H9 (cell line): Measurements from ENCODE around the gene MYMK. TPM values are rescaled to one million over a fixed set of nuclear protein-coding genes. Genes with fewer than 3 reads are reported as not detected.

Source experiments
- DNase-seq: peaks from one replicate; pipeline ENCODE4 v3.0.0-alpha.2; 2017
- H2AFZ ChIP-seq: one replicate; pipeline ENCODE4 v1.6.1; 2013; ENCODE audit warnings: mild to moderate bottlenecking, low read length, control low read depth, moderate library complexity
- H2AK5ac ChIP-seq: 2 replicates; pipeline ENCODE4 v1.6.1; 2013; ENCODE audit warnings: low read length, control low read depth, mixed read lengths; ENCODE audit not compliant: insufficient read length
- H2BK120ac ChIP-seq: one replicate; pipeline ENCODE4 v1.6.1; 2013; ENCODE audit warnings: low read depth, mild to moderate bottlenecking, low read length, control low read depth, inconsistent platforms; ENCODE audit not compliant: poor library complexity, severe bottlenecking
- H2BK12ac ChIP-seq: 2 replicates; pipeline ENCODE4 v1.6.1; 2013; ENCODE audit warnings: low read length, control low read depth, mixed read lengths, low read depth; ENCODE audit not compliant: insufficient read length
- H2BK15ac ChIP-seq: 2 replicates; pipeline ENCODE4 v1.6.1; 2013; ENCODE audit warnings: low read depth, low read length, control low read depth
- H2BK20ac ChIP-seq: one replicate; pipeline ENCODE4 v1.6.1; 2013; ENCODE audit warnings: low read depth, mild to moderate bottlenecking, low read length, control low read depth, inconsistent platforms; ENCODE audit not compliant: poor library complexity, severe bottlenecking
- H2BK5ac ChIP-seq: 2 replicates; pipeline ENCODE4 v1.6.1; 2013; ENCODE audit warnings: low read length, control low read depth, mixed read lengths; ENCODE audit not compliant: insufficient read length
- H3K14ac ChIP-seq: 2 replicates; pipeline ENCODE4 v1.6.1; 2013; ENCODE audit warnings: low read length, control low read depth; ENCODE audit not compliant: insufficient read depth
- H3K18ac ChIP-seq: 2 replicates; pipeline ENCODE4 v1.6.1; 2013; ENCODE audit warnings: low read depth, mild to moderate bottlenecking, mixed read lengths, low read length, control low read depth; ENCODE audit not compliant: insufficient read length
- H3K23ac ChIP-seq: 2 replicates; pipeline ENCODE4 v1.6.1; 2013; ENCODE audit warnings: low read length, control low read depth, mixed read lengths, low read depth; ENCODE audit not compliant: insufficient read length
- H3K23me2 ChIP-seq: 2 replicates; pipeline ENCODE4 v1.6.1; 2013; ENCODE audit warnings: low read depth, mild to moderate bottlenecking, mixed read lengths, low read length, control low read depth; ENCODE audit not compliant: insufficient read length, poor library complexity, severe bottlenecking
- H3K27ac ChIP-seq: 2 replicates; pipeline ENCODE4 v1.5.1; 2013; ENCODE audit warnings: low read length, control low read depth, mixed read lengths, low read depth; ENCODE audit not compliant: insufficient read length
- H3K27me3 ChIP-seq: 2 replicates; pipeline ENCODE4 v1.6.1; 2013; ENCODE audit warnings: low read length, control low read depth, inconsistent platforms; ENCODE audit not compliant: insufficient read depth
- H3K4ac ChIP-seq: 2 replicates; pipeline ENCODE4 v1.6.1; 2013; ENCODE audit warnings: low read depth, mild to moderate bottlenecking, control low read depth, inconsistent platforms, low read length, moderate library complexity
- H3K4me1 ChIP-seq: 2 replicates; pipeline ENCODE4 v1.6.1; 2013; ENCODE audit warnings: low read length, control low read depth, inconsistent platforms; ENCODE audit not compliant: insufficient read depth
- H3K4me2 ChIP-seq: 2 replicates; pipeline ENCODE4 v1.6.1; 2013; ENCODE audit warnings: low read length, control low read depth, mixed read lengths; ENCODE audit not compliant: insufficient read length, insufficient read depth
- H3K56ac ChIP-seq: 2 replicates; pipeline ENCODE4 v1.6.1; 2013; ENCODE audit warnings: low read depth, mild to moderate bottlenecking, mixed read lengths, low read length, control low read depth; ENCODE audit not compliant: insufficient read length
- H3K79me1 ChIP-seq: 2 replicates; pipeline ENCODE4 v1.6.1; 2013; ENCODE audit warnings: low read depth, mild to moderate bottlenecking, moderate library complexity, low read length, control low read depth, inconsistent platforms; ENCODE audit not compliant: insufficient read depth, poor library complexity, severe bottlenecking
- H3K79me2 ChIP-seq: 2 replicates; pipeline ENCODE4 v1.6.1; 2013; ENCODE audit warnings: low read length, control low read depth, inconsistent platforms; ENCODE audit not compliant: insufficient read depth
- H3K9ac ChIP-seq: 2 replicates; pipeline ENCODE4 v1.6.1; 2013; ENCODE audit warnings: low read length, control low read depth, mixed read lengths; ENCODE audit not compliant: insufficient read length; ENCODE audit errors: extremely low read depth
- H3K9me3 ChIP-seq: one replicate; pipeline ENCODE4 v1.6.1; 2013; ENCODE audit warnings: low read depth, low read length, inconsistent platforms; ENCODE audit not compliant: control insufficient read depth
- H3T11ph ChIP-seq: one replicate; pipeline ENCODE4 v1.6.1; 2013; ENCODE audit warnings: mild to moderate bottlenecking, low read length, control low read depth, inconsistent platforms
- H4K20me1 ChIP-seq: one replicate; pipeline ENCODE4 v1.6.1; 2013; ENCODE audit not compliant: control insufficient read depth, insufficient read length, insufficient read depth
- H4K5ac ChIP-seq: 2 replicates; pipeline ENCODE4 v1.6.1; 2013; ENCODE audit warnings: low read depth, mild to moderate bottlenecking, mixed read lengths, low read length, control low read depth; ENCODE audit not compliant: insufficient read length
- H4K8ac ChIP-seq: replicated peaks from 2 replicates; pipeline ENCODE4 v1.6.1; 2013; ENCODE audit warnings: low read length, control low read depth, mixed read lengths, low read depth; ENCODE audit not compliant: insufficient read length
- H4K91ac ChIP-seq: 2 replicates; pipeline ENCODE4 v1.6.1; 2013; ENCODE audit warnings: low read depth, mild to moderate bottlenecking, moderate library complexity, mixed read lengths, low read length, control low read depth; ENCODE audit not compliant: insufficient read length
- H3K27ac Mint-ChIP-seq, 3 experiments: 2 replicates in 2 of 3; 3 replicates in 1 of 3; pipeline ENCODE4 v1.8.0; 2020 to 2021; ENCODE audit warnings: mixed read lengths in 3 of 3, mild to moderate bottlenecking in 1 of 3, moderate library complexity in 1 of 3
- H3K27me3 Mint-ChIP-seq: 2 replicates; pipeline ENCODE4 v1.8.0; 2021; ENCODE audit warnings: low read depth, mild to moderate bottlenecking, moderate library complexity, mixed read lengths
- H3K36me3 Mint-ChIP-seq, 3 experiments: 2 replicates in 2 of 3; 3 replicates in 1 of 3; pipeline ENCODE4 v1.8.0; 2020 to 2021; ENCODE audit warnings: low read depth in 3 of 3, mixed read lengths in 3 of 3; ENCODE audit not compliant: insufficient read depth in 1 of 3
- H3K4me1 Mint-ChIP-seq, 2 experiments: 2 replicates each; pipeline ENCODE4 v1.8.0; 2020; ENCODE audit warnings: mixed read lengths in 2 of 2
- H3K4me3 Mint-ChIP-seq, 2 experiments: 2 replicates in 1 of 2; 3 replicates in 1 of 2; pipeline ENCODE4 v1.8.0; 2020 to 2021; ENCODE audit warnings: mild to moderate bottlenecking in 2 of 2, mixed read lengths in 2 of 2, moderate library complexity in 1 of 2
- H3K9me3 Mint-ChIP-seq, 2 experiments: 2 replicates in 1 of 2; 3 replicates in 1 of 2; pipeline ENCODE4 v1.8.0; 2020; ENCODE audit warnings: mild to moderate bottlenecking in 2 of 2, mixed read lengths in 2 of 2, moderate library complexity in 1 of 2
- CTCF ChIP-seq: fragments of 200-600 bp; sonication (generic); conservative IDR thresholded peaks from 3 replicates; pipeline ENCODE4 v1.8.0; 2021; ENCODE audit warnings: antibody characterized with exemption, mild to moderate bottlenecking
- WGBS: extraction: QIAGEN DNeasy Blood & Tissue Kit; methylation state at CpG from one replicate; pipeline ENCODE4 v1.1.7; 2013; ENCODE audit warnings: missing lambda C conversion rate, low lambda C conversion rate, mixed read lengths; ENCODE audit not compliant: insufficient read length; ENCODE audit errors: extremely low coverage; 5-methylcytosine and 5-hydroxymethylcytosine counted together
- total RNA-seq: library from RNA; stranded (reverse); gene quantifications from 2 replicates; pipeline ENCODE4 v1.2.1, GENCODE V29; 2021

Gene MYMK
- total RNA-seq, 1 experiment from 2014 or later, result not detected

GRCh38 chr9:133557581-133557980 is 32.8 kb upstream of the MYMK start:
- DNase-seq, result no peak
- no peak overlapping the region for H4K5ac ChIP-seq
- no peak overlapping the region for H3K14ac ChIP-seq
- H2AFZ ChIP-seq, result no peak overlapping the region
- H4K8ac ChIP-seq, result no peak overlapping the region
- WGBS, result no CpG with 5 or more reads among the region's 9 CpGs
- H3K18ac ChIP-seq, result no peak overlapping the region
- H3K9me3 ChIP-seq, result no peaks in the 10 kb centered on the region
- H3K27me3 ChIP-seq, result no peaks in the 10 kb centered on the region
- H3K4me2 ChIP-seq, result no peak overlapping the region
- H3K23ac ChIP-seq, result no peak overlapping the region
- H3K79me2 ChIP-seq, result no peaks in the 10 kb centered on the region
- no peak overlapping the region for H2BK15ac ChIP-seq
- H2AK5ac ChIP-seq, result no peak overlapping the region
- H4K91ac ChIP-seq, result no peak overlapping the region
- H3K27me3 Mint-ChIP-seq, result peaks cover 2% of the 10 kb centered on the region; the same call in 1 of the 2 replicates
- H2BK20ac ChIP-seq, result no peak overlapping the region
- no peak overlapping the region for H3K56ac ChIP-seq
- H2BK12ac ChIP-seq, result no peak overlapping the region
- H3K4me1 Mint-ChIP-seq, result peaks cover 28 to 32% of the 10 kb centered on the region in 2 experiments
- H3K4me1 ChIP-seq, result peaks cover 2% of the 10 kb centered on the region; the same call in 1 of the 2 replicates
- no peak overlapping the region for H3K4me3 Mint-ChIP-seq
- no peak overlapping the region for H2BK120ac ChIP-seq
- no peak overlapping the region for H3T11ph ChIP-seq
- no peak overlapping the region for H3K4ac ChIP-seq
- no peak overlapping the region for H2BK5ac ChIP-seq
- H3K9me3 Mint-ChIP-seq, result no peaks in the 10 kb centered on the region; a peak in 1 of 5 replicates
- no peaks in the 10 kb centered on the region for H3K23me2 ChIP-seq
- no peak overlapping the region for H3K27ac ChIP-seq
- H3K9ac ChIP-seq, result no peak overlapping the region
- H3K79me1 ChIP-seq, result no peaks in the 10 kb centered on the region
- H4K20me1 ChIP-seq, result no peaks in the 10 kb centered on the region
- no peak for TF ChIP-seq CTCF
- H3K27ac Mint-ChIP-seq, result no peak overlapping the region
- peaks cover 0 to 3% (median 0%) of the 10 kb centered on the region in 3 experiments; a peak in 2 of 7 replicates for H3K36me3 Mint-ChIP-seq
